GM19099 (cell line): Measurements from ENCODE around the gene KIFAP3.

Experiments
- POLR2A ChIP-seq: IDR thresholded peaks from 3 replicates; pipeline ENCODE4 v1.6.1; 2011; ENCODE audit warnings: low read depth; ENCODE audit not compliant: insufficient read length; ENCODE audit errors: extremely low read depth

Gene KIFAP3

GRCh38 chr1:169941982-169942830, 132.3 kb downstream of the KIFAP3 start:
- TF ChIP-seq POLR2A = no peak

GRCh38 chr1:169933984-169934725, 140.3 kb downstream of the KIFAP3 start:
- no peak for TF ChIP-seq POLR2A

- no peak for TF ChIP-seq POLR2A
Measured at GRCh38 chr1:169931795-169932231, 142.7 kb downstream of the KIFAP3 start.

GRCh38 chr1:169929210-169929526, 145.3 kb downstream of the KIFAP3 start:
- TF ChIP-seq POLR2A = no peak

GRCh38 chr1:169928438-169929209, 145.9 kb downstream of the KIFAP3 start:
- TF ChIP-seq POLR2A = no peak

- TF ChIP-seq POLR2A = no peak
Measured at GRCh38 chr1:169925505-169926482, 148.7 kb downstream of the KIFAP3 start.

- TF ChIP-seq POLR2A = no peak
Measured at GRCh38 chr1:169924829-169925228, 149.7 kb downstream of the KIFAP3 start.

GRCh38 chr1:169924063-169924462, 150.4 kb downstream of the KIFAP3 start:
- TF ChIP-seq POLR2A = no peak

- TF ChIP-seq POLR2A = no peak
Measured at GRCh38 chr1:169921080-169921479, 153.4 kb downstream of the KIFAP3 start.

GRCh38 chr1:169918927-169919326, 155.6 kb downstream of the KIFAP3 start:
- TF ChIP-seq POLR2A = no peak

GRCh38 chr1:169915150-169915549, 159.3 kb downstream of the KIFAP3 start:
- TF ChIP-seq POLR2A = no peak

- no peak for TF ChIP-seq POLR2A
Measured at GRCh38 chr1:169914531-169914930, 160.0 kb downstream of the KIFAP3 start.

- no peak for TF ChIP-seq POLR2A
Measured at GRCh38 chr1:169909499-169909898, 165.0 kb downstream of the KIFAP3 start.

GRCh38 chr1:169906938-169907337, 167.6 kb downstream of the KIFAP3 start:
- no peak for TF ChIP-seq POLR2A
